COLO668 (cell line): ENCODE measurements around the gene PSD4.

ENCODE experiments used
- DNase-seq: peaks from one replicate; lab custom pipeline; 2025; ENCODE audit not compliant: unreplicated experiment; lab: John Stamatoyannopoulos, UW

Gene PSD4

DNA sequence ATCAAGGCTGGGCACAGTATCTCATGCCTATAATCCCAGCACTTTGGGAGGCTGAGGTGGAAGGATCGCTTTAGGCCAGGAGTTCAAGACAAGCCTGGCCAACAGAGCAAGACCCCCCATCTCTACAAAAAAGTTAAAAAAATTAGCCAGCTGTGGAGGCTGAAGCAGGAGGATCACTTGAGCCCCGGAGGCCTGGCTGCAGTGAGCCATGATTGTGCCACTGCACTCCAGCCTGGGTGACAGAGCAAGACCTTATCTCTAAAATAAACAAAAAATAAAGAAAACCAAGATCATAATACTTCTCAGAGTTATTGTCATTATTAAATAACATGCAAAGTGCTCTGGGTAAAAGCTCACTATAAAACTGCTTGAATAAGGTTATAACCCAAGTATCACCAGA lies 31.5 kb upstream of the PSD4 start:
- no peak for DNase-seq

DNA sequence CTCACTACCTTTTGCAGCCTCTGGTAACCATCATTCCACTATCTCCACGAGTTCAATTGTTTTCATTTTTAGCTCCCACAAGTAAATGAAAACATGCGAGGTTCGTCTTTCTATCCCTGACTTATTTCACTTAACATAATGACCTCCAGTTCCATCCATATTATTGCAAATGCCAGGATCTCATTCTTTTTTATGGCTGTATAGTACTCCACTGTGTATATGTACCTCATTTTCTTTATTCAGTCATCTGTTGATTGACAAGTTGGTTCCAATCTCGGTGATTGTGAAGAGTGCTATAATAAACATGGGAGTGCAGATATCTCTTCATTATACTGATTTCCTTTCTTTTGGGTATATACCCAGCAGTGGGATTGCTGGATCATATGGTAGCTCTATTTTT lies 29.5 kb upstream of the PSD4 start:
- no peak for DNase-seq

- DNase-seq = no peak
These were observed 24.9 kb upstream of the PSD4 start for GRCh38 chr2:113148606-113149552.

DNA sequence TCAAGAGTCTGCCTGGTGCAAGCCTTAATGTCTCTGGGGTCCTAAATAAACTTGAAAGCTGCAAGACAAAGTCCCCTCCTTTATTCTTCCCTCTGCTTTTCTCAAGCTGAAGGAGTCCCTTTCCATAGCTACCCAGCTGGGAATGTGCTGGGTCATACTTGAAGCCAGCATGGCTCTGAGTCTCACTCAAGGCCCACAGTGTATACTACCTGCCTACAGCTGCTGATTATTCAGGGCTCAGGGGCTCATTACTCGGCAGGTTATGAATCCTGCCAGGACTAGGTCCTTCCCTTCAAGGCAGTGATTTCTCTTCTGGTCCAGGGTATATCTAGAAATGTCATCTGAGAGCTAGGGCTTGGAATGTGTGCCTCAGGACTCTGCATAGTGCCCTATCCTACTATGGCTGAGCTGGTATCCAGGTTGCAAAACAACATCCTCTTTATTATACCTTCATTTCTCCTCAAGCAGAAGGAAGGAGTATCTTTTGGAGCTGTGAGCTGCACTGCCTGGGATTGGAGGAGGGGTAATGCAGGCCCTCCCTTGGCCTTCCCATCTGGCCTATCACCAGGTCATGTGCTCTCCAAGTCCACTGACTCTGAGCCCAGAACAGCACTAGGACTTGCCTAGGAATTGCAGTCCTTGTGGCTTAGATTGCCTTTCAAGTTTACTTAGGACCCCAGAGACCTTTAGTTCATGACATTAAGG lies 24.1 kb upstream of the PSD4 start:
- DNase-seq = no peak

- no peak for DNase-seq
These were observed 23.5 kb upstream of the PSD4 start for GRCh38 chr2:113150258-113150601.

DNA sequence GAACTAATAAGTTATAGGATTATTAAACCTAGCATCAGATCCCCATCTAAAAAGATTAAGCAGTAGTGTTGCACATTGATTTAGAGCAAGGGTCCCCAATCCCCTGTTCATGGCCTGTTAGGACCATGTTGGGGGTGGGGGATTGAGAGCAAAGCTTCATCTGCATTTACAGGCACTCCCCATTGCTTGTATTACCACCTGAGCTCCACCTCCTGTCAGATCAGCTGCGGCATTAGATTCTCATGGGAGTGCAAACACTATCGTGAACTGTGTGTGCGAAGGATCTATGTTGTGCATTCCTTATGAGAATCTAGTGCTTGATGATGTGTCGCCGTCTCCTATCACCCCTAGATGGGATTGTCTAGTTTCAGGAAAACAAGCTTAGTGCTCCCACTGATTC lies 18.4 kb upstream of the PSD4 start:
- DNase-seq = no peak

- no peak for DNase-seq
These were observed 17.3 kb upstream of the PSD4 start for GRCh38 chr2:113156278-113157117.

GRCh38 chr2:113157118-113157896 lies 16.5 kb upstream of the PSD4 start:
- peak; percentile 32 for DNase-seq

DNA sequence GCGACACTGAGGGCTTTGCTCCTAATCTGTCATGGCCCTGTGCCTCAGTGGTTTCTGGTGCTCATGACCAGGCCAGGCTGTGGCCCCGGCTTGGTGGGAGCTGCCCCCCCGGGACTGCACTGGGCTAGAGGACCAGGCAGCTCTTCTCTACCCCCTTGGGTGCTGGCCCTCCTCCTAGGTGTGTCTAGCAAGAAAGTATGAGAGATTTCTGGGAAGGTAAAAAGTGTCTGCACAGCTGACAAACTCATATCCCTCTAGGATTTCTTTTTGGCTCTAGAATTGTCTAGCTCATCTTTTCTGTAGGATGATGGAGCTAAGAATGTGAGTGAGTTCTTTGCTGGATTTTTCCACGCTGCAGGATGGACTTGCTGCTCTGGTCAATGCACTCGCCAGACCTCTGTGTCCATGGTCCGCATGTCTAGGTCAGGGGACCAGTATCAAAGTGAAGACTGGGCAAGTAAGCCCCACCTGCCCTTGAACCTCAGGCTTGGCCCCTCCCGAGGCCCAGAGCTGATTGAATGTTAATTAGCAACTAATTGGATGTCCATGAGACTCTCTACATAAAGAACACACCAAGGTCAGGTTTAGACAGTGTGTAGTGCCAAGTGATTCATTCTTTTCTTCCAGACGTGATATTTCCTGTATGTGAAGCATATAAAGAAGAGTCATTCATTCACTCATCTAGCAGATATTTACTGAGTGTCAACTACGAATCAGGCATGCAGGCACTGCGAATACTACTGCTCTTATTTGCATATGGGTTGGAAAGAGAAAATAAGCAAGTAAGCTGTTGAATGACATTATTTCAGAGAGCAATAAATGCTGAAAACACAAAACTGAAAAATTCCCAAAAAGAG lies 15.6 kb upstream of the PSD4 start:
- no peak for DNase-seq

- DNase-seq = no peak
These were observed 14.8 kb upstream of the PSD4 start for GRCh38 chr2:113158884-113159553.

DNA sequence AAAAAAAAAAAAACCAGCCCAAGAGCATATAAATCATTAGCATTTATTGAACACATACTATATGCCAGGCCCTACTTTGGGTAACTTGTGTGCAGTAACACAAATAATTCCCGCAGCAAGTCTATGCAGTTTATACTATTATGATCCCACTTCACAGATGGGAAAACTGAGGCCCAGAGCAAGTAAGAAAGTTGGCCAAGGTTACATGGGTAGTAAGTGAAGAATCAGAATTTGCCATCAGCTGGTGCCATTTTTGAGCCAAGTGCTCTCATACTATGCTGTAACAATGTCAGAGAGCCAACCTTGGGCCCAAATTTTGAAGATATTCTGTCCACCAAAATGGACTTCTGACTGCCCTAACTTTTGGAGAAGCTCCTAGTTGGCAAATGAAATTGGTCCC lies 13.5 kb upstream of the PSD4 start:
- no peak for DNase-seq

DNA sequence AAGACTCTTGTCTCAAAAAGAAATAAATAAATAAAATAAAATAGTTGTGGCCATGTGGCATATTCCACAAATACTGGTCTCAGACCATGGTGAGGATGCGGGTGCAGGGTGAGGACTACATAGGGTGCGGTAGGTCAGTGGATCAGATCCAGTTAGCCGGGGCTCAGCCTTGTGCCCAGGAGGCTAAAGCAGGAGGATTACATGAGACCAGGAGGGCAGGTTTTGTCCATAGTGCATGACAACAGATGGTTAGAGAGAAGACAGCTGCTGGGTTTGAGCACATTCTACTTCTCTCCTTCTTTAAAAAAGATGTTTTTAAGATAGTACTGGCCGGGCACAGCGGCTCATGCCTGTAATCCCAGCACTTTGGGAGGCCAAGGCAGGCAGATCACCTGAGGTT lies 12.8 kb upstream of the PSD4 start:
- no peak for DNase-seq

DNA sequence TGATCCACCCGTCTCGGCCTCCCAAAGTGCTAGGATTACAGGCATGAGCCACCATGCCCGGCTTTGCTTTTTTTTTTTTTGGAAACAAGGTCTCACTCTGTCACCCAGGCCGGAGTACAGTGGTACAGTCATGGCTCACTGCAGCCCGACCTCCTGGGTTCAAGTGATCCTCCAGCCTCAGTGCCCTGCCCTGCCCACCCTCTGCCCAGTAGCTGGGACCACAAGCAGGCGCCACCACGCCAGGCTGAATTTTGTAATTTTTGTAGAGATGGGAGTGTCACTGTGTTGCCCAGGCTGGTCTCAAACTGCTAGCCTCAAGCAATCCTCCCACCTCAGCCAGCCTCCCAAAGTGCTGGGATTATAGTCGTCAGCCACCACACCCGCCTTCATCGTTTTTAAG lies 11.6 kb upstream of the PSD4 start:
- no peak for DNase-seq

- no peak for DNase-seq
These were observed 10.9 kb upstream of the PSD4 start for GRCh38 chr2:113162869-113163268.

DNA sequence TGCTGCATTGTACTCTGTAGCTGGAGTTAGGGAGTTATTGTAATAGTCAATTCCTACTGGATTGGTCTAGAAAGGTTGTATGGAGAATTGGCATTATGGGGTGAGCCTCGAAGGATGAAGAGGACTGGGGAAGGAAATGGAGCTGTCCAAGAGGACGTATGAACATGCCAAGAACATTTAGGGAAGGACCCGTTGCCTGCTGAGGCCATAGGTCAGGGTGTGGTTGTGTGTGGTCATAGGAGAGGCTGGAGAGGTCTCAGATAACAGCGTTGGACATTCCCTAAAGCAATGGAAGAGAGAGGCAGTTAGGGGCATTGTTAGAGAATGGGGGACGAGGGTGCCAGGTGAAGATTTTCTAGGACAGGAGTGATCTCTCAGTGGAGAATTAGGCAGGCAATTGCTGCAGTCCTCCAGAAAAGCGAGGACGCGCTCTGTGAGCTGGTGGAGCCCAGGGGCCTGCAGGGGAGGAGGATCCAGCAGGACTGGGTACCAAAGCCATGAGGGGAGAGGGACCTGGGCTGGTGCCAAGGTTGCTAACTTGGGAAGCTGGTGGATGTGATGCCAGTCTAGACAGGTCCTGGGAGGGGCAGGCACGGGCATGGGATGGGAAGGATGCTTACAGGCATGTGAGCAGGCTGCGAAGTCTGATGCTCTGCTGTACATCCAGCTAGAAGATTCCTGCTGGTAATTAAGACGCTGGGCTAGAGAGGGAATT lies 9.4 kb upstream of the PSD4 start:
- DNase-seq = no peak

DNA sequence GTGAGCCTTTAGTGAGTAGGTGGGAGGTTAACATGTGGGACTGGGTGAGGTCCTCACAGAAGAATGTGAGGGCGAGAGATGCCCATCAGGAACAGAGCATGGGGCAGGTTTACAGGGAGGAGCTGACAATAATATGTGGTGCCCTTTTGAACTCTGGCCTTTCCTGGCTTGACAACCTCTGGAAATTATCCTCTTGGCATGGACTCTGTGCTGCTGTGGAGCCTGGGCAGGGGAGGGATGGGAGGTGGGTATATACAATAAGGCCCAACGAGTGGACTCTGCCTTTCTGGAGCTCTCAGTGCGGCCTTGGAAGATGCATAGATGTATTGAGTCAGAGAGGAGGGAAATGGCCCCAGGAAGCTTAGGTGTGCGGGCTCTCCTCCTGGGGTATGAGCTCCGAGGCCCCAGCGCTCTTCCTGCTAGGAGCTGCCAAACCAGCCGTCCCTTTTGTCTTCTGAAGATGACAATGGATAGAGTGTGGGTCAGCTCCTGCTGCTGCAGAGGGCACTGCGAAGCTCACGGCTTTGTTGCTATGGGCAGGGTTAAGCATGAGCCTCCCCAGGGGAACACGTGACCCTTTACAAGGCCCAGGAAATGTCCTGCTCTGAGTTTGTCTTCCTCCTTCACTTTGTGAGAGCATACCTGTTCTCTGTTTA lies 8.7 kb upstream of the PSD4 start:
- no peak for DNase-seq

- no peak for DNase-seq
These were observed 7.6 kb upstream of the PSD4 start for GRCh38 chr2:113166187-113166645.
